Measurements from ENCODE around the gene COL6A3.

- TF ChIP-seq YY1 (IDR thresholded peaks at IDR 0.05; ENCODE audit: insufficient read depth, insufficient read length) (no peak), ZNF274 (IDR thresholded peaks at IDR 0.05; ENCODE audit: low read depth, low read length) (no peak), SUZ12 (IDR thresholded peaks at IDR 0.05; ENCODE audit: extremely low read depth, insufficient read depth, insufficient read length) (no peak)
Measured at GRCh38 chr2:237431372-237431771, 17.4 kb upstream of the COL6A3 start.
